Gastrocnemius medialis (tissue), 4 donors: ENCODE measurements around the gene PRKCA. TPM values are rescaled to one million over a fixed set of nuclear protein-coding genes. Genes with fewer than 3 reads are reported as not detected.

Experiments used
- ATAC-seq, 2 donors: fragments of 150-250 bp; one replicate each; pipeline ENCODE4 v1.9.1; 2016
- DNase-seq, 2 donors: peaks; one replicate each; pipeline ENCODE4 v3.0.0-alpha.2; 2019
- H3K27ac ChIP-seq, 4 donors: fragments of 200-600 bp; sonication (generic); 1 replicate in 1 of 4; 2 replicates in 3 of 4; pipeline ENCODE4 v1.5.1; 2016 to 2018; ENCODE audit warnings: mild to moderate bottlenecking in 2 of 4, moderate library complexity in 1 of 4
- H3K27me3 ChIP-seq, 3 donors: fragments of 200-600 bp; sonication (generic) in 2 of 3; 1 replicate in 1 of 3; 2 replicates in 2 of 3; pipeline versions ENCODE4 v1.5.1 to v1.6.0; 2016 to 2019; ENCODE audit warnings: mild to moderate bottlenecking in 1 of 3, moderate library complexity in 1 of 3
- H3K36me3 ChIP-seq, 2 donors: fragments of 200-600 bp; sonication (generic) in 1 of 2; one replicate each; pipeline ENCODE4 v1.5.1; 2017 to 2018
- H3K4me1 ChIP-seq, 2 donors: fragments of 200-600 bp; sonication (generic) in 1 of 2; one replicate each; pipeline ENCODE4 v1.5.1; 2016 to 2017; ENCODE audit warnings: mild to moderate bottlenecking in 2 of 2
- H3K4me3 ChIP-seq, 4 donors: fragments of 200-600 bp; sonication (generic) in 3 of 4; 1 replicate in 1 of 4; 2 replicates in 3 of 4; pipeline ENCODE4 v1.5.1; 2016 to 2019; ENCODE audit warnings: mild to moderate bottlenecking in 2 of 4
- H3K9me3 ChIP-seq, 3 donors: fragments of 200-600 bp; sonication (generic) in 2 of 3; 1 replicate in 1 of 3; 2 replicates in 2 of 3; pipeline ENCODE4 v1.5.1; 2016 to 2019
- CTCF ChIP-seq, 5 experiments: fragments of 450-650 bp in 3 of 5; fragments of 200-600 bp in 2 of 5; sonication (generic) in 2 of 5; IDR thresholded peaks in 4 of 5; conservative IDR thresholded peaks in 1 of 5; 1 replicate in 4 of 5; 2 replicates in 1 of 5; pipeline ENCODE4 v1.5.1; 2016 to 2019; ENCODE audit warnings: antibody characterized with exemption in 5 of 5, mild to moderate bottlenecking in 3 of 5, moderate library complexity in 3 of 5
- POLR2A ChIP-seq, 2 donors: fragments of 450-650 bp; IDR thresholded peaks; one replicate each; pipeline ENCODE4 v1.6.1; 2017; ENCODE audit warnings: antibody characterized with exemption in 2 of 2, mild to moderate bottlenecking in 2 of 2, moderate library complexity in 2 of 2
- in situ Hi-C, 4 donors: fragments of 200-750 bp; cut with MboI; loops; one replicate each; pipeline versions ENCODE4 v1.15.0 to v1.8.0; 2017; ENCODE audit warnings: low sequenced_read_pairs in 4 of 4
- intact Hi-C: fragments of 100-400 bp; cut with DNase I; formaldehyde crosslinking; loops from one replicate; pipeline ENCODE4 v1.15.1; 2023; ENCODE audit warnings: low total_unique reads
- total RNA-seq, 4 donors: library from RNA; depleted of rRNA; stranded (reverse); fragments of >200 nt; gene quantifications; one replicate each; pipeline versions ENCODE4 v1.1.0 to v1.2.3, GENCODE V29; 2016

The PRKCA gene
- total RNA-seq, 4 donors from 2014 or later, result 7.6 to 16.8 (median 11.1) TPM

GRCh38 chr17:66275651-66276050 is 26.8 kb upstream of the PRKCA start:
- no peak for ATAC-seq
- Histone ChIP-seq H3K4me1 (no peaks in the 10 kb centered on the region), H3K36me3 (no peaks in the 10 kb centered on the region), H3K4me3 (no peak overlapping the region), H3K27ac (no peak overlapping the region), H3K9me3 (no peaks in the 10 kb centered on the region), H3K27me3 (no peaks in the 10 kb centered on the region)
- intact Hi-C loops, result no loop called here
- no peak for DNase-seq
- TF ChIP-seq CTCF (IDR thresholded peaks at IDR 0.05 in 4 of 5, conservative IDR thresholded peaks at IDR 0.05 in 1 of 5), result no peak
- TF ChIP-seq POLR2A (IDR thresholded peaks at IDR 0.05), result no peak
- in situ Hi-C loops, result no loop called here

- ATAC-seq, result no peak
These were observed 26.0 kb upstream of the PRKCA start for GRCh38 chr17:66276328-66276937.

GRCh38 chr17:66277191-66277590 is 25.2 kb upstream of the PRKCA start:
- intact Hi-C loops (no loop called here), in situ Hi-C loops (no loop called here)
- H3K4me3 ChIP-seq, result no peak overlapping the region
- no peaks in the 10 kb centered on the region for H3K36me3 ChIP-seq
- TF ChIP-seq CTCF (IDR thresholded peaks at IDR 0.05 in 4 of 5, conservative IDR thresholded peaks at IDR 0.05 in 1 of 5) (no peak), POLR2A (IDR thresholded peaks at IDR 0.05) (no peak)
- no peaks in the 10 kb centered on the region for H3K27me3 ChIP-seq
- DNase-seq (no peak), ATAC-seq (no peak)
- no peaks in the 10 kb centered on the region for H3K9me3 ChIP-seq
- no peak overlapping the region for H3K27ac ChIP-seq
- H3K4me1 ChIP-seq, result no peaks in the 10 kb centered on the region

More at GRCh38 chr17:66276328-66276937, 26.0 kb upstream of the PRKCA start:
- Histone ChIP-seq H3K27ac (no peak overlapping the region), H3K36me3 (no peaks in the 10 kb centered on the region), H3K4me3 (no peak overlapping the region), H3K4me1 (no peaks in the 10 kb centered on the region), H3K27me3 (no peaks in the 10 kb centered on the region), H3K9me3 (no peaks in the 10 kb centered on the region)
- no peak for DNase-seq
- TF ChIP-seq CTCF (IDR thresholded peaks at IDR 0.05 in 4 of 5, conservative IDR thresholded peaks at IDR 0.05 in 1 of 5) (no peak), POLR2A (IDR thresholded peaks at IDR 0.05) (no peak)
- in situ Hi-C loops, result no loop called here
- intact Hi-C loops, result no loop called here

GRCh38 chr17:66281661-66282369 is 20.6 kb upstream of the PRKCA start:
- in situ Hi-C loops, result no loop called here
- intact Hi-C loops, result no loop called here
- no peak overlapping the region for H3K27ac ChIP-seq
- H3K4me3 ChIP-seq, result no peak overlapping the region
- H3K4me1 ChIP-seq, result no peaks in the 10 kb centered on the region
- no peaks in the 10 kb centered on the region for H3K9me3 ChIP-seq
- no peaks in the 10 kb centered on the region for H3K27me3 ChIP-seq
- DNase-seq (no peak), ATAC-seq (no peak)
- TF ChIP-seq POLR2A (IDR thresholded peaks at IDR 0.05), result no peak
- TF ChIP-seq CTCF (IDR thresholded peaks at IDR 0.05 in 4 of 5, conservative IDR thresholded peaks at IDR 0.05 in 1 of 5), result no peak
- no peaks in the 10 kb centered on the region for H3K36me3 ChIP-seq
